Loucy (cell line): ENCODE data around the gene ALDH1A2.

Source experiments
- H2AFZ ChIP-seq: fragments of 200-600 bp; sonication (generic); 2 replicates; pipeline ENCODE4 v1.6.0; 2016; ENCODE audit warnings: antibody characterized with exemption, mild to moderate bottlenecking, low read length, moderate library complexity
- H3F3A ChIP-seq: fragments of 200-600 bp; 2 replicates; pipeline ENCODE4 v1.6.0; 2016; ENCODE audit warnings: antibody characterized with exemption, low read depth, mild to moderate bottlenecking
- H3K27me3 ChIP-seq: fragments of 200-600 bp; sonication (generic); 2 replicates; pipeline ENCODE4 v1.6.1; 2014; ENCODE audit warnings: low read length, mild to moderate bottlenecking; ENCODE audit not compliant: insufficient read depth, poor library complexity, severe bottlenecking
- H3K36me3 ChIP-seq: fragments of 200-600 bp; sonication (generic); 2 replicates; pipeline ENCODE4 v1.6.1; 2016; ENCODE audit warnings: low read length; ENCODE audit not compliant: insufficient read depth
- H3K4me1 ChIP-seq: fragments of 200-600 bp; sonication (generic); 2 replicates; pipeline ENCODE4 v1.5.1; 2014; ENCODE audit warnings: low read length, mild to moderate bottlenecking; ENCODE audit not compliant: insufficient read depth, poor library complexity, severe bottlenecking
- H3K4me2 ChIP-seq: fragments of 200-600 bp; sonication (generic); 2 replicates; pipeline ENCODE4 v1.6.0; 2014; ENCODE audit warnings: antibody characterized with exemption, low read length, low read depth, mild to moderate bottlenecking; ENCODE audit not compliant: poor library complexity, severe bottlenecking
- H3K4me3 ChIP-seq: fragments of 200-600 bp; sonication (generic); 2 replicates; pipeline ENCODE4 v1.5.1; 2014; ENCODE audit warnings: low read length, mild to moderate bottlenecking, mixed read lengths; ENCODE audit not compliant: poor library complexity, severe bottlenecking
- H3K79me2 ChIP-seq: fragments of 200-600 bp; sonication (generic); 2 replicates; pipeline ENCODE4 v1.6.1; 2014; ENCODE audit warnings: low read length; ENCODE audit not compliant: insufficient read depth
- H3K9ac ChIP-seq: fragments of 200-600 bp; sonication (generic); 2 replicates; pipeline ENCODE4 v1.6.0; 2014; ENCODE audit warnings: mild to moderate bottlenecking, low read depth, low read length, moderate library complexity; ENCODE audit not compliant: poor library complexity, severe bottlenecking
- H3K9me2 ChIP-seq: fragments of 200-600 bp; sonication (generic); replicated peaks from 2 replicates; pipeline ENCODE4 v1.6.1; 2016; ENCODE audit warnings: low read depth, low read length, mixed read lengths
- H3K9me3 ChIP-seq: fragments of 200-600 bp; sonication (generic); 2 replicates; pipeline ENCODE4 v1.6.1; 2014; ENCODE audit warnings: mild to moderate bottlenecking, antibody characterized with exemption, low read length, low read depth; ENCODE audit not compliant: insufficient read depth
- H4K20me1 ChIP-seq: fragments of 200-600 bp; sonication (generic); 2 replicates; pipeline ENCODE4 v1.6.0; 2014; ENCODE audit warnings: antibody characterized with exemption, low read length, mild to moderate bottlenecking; ENCODE audit not compliant: insufficient read depth, poor library complexity, severe bottlenecking
- EZH2phosphoT487 ChIP-seq: fragments of 200-600 bp; IDR thresholded peaks from 2 replicates; pipeline ENCODE4 v1.6.1; 2018; ENCODE audit warnings: antibody characterized with exemption, mild to moderate bottlenecking, moderate library complexity, borderline replicate concordance
- TF ChIP-seq, protein P1 (sequence below): fragments of 200-600 bp; sonication (generic); conservative IDR thresholded peaks from 2 replicates; pipeline ENCODE4 v1.5.1; 2014; ENCODE audit warnings: mild to moderate bottlenecking, antibody characterized with exemption, low read length

ALDH1A2 gene

DNA sequence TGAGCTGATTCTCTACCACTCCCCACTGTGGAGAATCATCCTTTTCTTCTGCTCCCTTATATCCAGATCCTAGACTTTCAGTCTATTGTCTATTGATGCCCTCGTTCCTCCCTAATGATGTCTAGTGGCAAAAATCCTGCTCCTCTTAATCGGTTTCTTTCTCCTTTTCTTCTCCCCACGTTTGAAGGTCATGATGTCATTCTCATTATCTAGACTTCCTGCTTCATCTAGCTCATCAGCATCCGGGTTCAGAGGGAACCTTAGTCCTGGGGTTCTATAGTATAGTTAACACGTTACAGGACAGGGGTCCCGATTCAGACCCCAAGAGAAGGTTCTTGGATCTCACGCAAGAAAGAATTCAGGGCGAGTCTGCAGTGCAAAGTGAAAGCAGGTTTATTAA lies 14.9 kb upstream of the ALDH1A2 start:
- no peaks in the 10 kb centered on the region for H3F3A ChIP-seq
- H3K9me2 ChIP-seq = no peaks in the 10 kb centered on the region
- H3K4me3 ChIP-seq = no peak overlapping the region
- no peak for TF ChIP-seq EZH2phosphoT487
- TF ChIP-seq, protein P1, sequence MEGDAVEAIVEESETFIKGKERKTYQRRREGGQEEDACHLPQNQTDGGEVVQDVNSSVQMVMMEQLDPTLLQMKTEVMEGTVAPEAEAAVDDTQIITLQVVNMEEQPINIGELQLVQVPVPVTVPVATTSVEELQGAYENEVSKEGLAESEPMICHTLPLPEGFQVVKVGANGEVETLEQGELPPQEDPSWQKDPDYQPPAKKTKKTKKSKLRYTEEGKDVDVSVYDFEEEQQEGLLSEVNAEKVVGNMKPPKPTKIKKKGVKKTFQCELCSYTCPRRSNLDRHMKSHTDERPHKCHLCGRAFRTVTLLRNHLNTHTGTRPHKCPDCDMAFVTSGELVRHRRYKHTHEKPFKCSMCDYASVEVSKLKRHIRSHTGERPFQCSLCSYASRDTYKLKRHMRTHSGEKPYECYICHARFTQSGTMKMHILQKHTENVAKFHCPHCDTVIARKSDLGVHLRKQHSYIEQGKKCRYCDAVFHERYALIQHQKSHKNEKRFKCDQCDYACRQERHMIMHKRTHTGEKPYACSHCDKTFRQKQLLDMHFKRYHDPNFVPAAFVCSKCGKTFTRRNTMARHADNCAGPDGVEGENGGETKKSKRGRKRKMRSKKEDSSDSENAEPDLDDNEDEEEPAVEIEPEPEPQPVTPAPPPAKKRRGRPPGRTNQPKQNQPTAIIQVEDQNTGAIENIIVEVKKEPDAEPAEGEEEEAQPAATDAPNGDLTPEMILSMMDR = no peak
- no peaks in the 10 kb centered on the region for H3K36me3 ChIP-seq
- peaks cover 17% of the 10 kb centered on the region for H3K27me3 ChIP-seq
- H3K4me1 ChIP-seq = no peaks in the 10 kb centered on the region
- H4K20me1 ChIP-seq = no peaks in the 10 kb centered on the region
- H3K4me2 ChIP-seq = no peak overlapping the region
- H3K79me2 ChIP-seq = no peaks in the 10 kb centered on the region
- no peak overlapping the region for H3K9ac ChIP-seq
- no peak overlapping the region for H2AFZ ChIP-seq
- H3K9me3 ChIP-seq = no peaks in the 10 kb centered on the region

DNA sequence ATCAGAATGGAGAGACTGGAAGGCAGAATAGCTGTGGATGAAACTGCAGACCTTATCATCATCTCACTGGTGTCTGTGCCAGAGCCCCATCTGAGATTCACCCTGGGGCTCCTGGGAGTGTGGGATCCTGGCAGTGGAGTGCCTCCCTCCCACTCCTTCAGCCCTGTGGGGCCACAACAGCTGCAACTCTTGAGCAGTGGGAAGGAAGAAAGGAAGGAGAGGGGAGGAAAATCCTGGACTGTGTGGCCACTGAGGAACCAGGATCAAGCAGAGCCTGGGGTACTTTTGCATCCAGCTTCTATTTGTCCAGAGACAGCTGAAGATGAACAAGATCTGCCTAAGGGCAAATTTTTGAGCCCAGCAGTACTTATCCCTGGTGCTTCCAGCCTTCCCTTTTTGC lies 13.1 kb upstream of the ALDH1A2 start:
- TF ChIP-seq, protein P1 = no peak
- TF ChIP-seq EZH2phosphoT487 = no peak
- no peaks in the 10 kb centered on the region for H3K9me3 ChIP-seq
- no peaks in the 10 kb centered on the region for H3K9me2 ChIP-seq
- no peaks in the 10 kb centered on the region for H3K4me1 ChIP-seq
- no peak overlapping the region for H3K4me3 ChIP-seq
- H3K4me2 ChIP-seq = no peak overlapping the region
- H3K27me3 ChIP-seq = peaks cover 14% of the 10 kb centered on the region
- H2AFZ ChIP-seq = no peak overlapping the region
- no peaks in the 10 kb centered on the region for H3K79me2 ChIP-seq
- H3F3A ChIP-seq = no peaks in the 10 kb centered on the region
- H3K9ac ChIP-seq = no peak overlapping the region
- no peaks in the 10 kb centered on the region for H4K20me1 ChIP-seq
- no peaks in the 10 kb centered on the region for H3K36me3 ChIP-seq

DNA sequence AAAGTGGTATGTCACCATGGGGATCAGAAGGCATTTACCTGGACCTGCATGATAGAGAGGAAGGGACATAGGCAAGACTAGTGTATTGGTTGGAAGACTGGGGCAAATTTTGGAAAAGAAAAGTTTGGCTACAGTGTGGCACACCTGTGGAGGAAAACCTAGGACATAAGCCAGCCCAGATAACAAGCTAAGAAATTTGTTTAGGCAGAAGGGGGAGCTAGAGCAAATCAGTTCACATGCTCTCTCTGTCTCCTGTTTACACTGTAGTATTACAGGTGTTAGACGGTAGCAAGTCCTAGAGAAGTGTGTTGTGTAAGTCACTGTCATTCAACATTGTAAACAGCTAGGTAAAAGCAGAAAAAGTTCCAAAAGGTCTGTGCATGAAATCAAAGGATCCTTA lies 11.9 kb upstream of the ALDH1A2 start:
- no peak for TF ChIP-seq EZH2phosphoT487
- TF ChIP-seq, protein P1 = peak; percentile 63
- Histone ChIP-seq H3K9ac (no peak overlapping the region), H2AFZ (no peak overlapping the region), H4K20me1 (no peaks in the 10 kb centered on the region), H3K27me3 (peaks cover 14% of the 10 kb centered on the region), H3K9me2 (no peaks in the 10 kb centered on the region), H3K79me2 (no peaks in the 10 kb centered on the region), H3K4me2 (no peak overlapping the region), H3K9me3 (no peaks in the 10 kb centered on the region), H3K4me1 (no peaks in the 10 kb centered on the region), H3K4me3 (no peak overlapping the region), H3F3A (no peaks in the 10 kb centered on the region), H3K36me3 (no peaks in the 10 kb centered on the region)
